Activated T-cell treated with anti-CD3 and anti-CD28 coated beads, Interleukin-2, amount 50 U/mL, for 72 hours (primary cell): ENCODE data around the gene POU4F1. TPM values are rescaled to one million over a fixed set of nuclear protein-coding genes. Genes with fewer than 3 reads are reported as not detected.

Source experiments
- ATAC-seq, 2 donors: fragments of 150-1000 bp; cut with Tn5 transposase; replicated peaks in 1 of 2; 2 replicates each; pipeline ENCODE4 v1.10.0; 2021; ENCODE audit warnings: moderate library complexity in 2 of 2, mild to moderate bottlenecking in 1 of 2
- DNase-seq, 2 donors: peaks; one replicate each; pipeline ENCODE4 v3.0.0; 2021 to 2022; ENCODE audit warnings: mixed read lengths in 1 of 2
- H3K27ac Mint-ChIP-seq: one replicate; pipeline ENCODE4 v1.8.0; 2022; ENCODE audit warnings: mild to moderate bottlenecking, moderate library complexity, mixed read lengths
- H3K27me3 Mint-ChIP-seq: one replicate; pipeline ENCODE4 v1.8.0; 2022; ENCODE audit warnings: low read depth, mixed read lengths
- H3K36me3 Mint-ChIP-seq, 2 donors: one replicate each; pipeline ENCODE4 v1.8.0; 2022; ENCODE audit warnings: mixed read lengths in 2 of 2, mild to moderate bottlenecking in 1 of 2; ENCODE audit not compliant: insufficient read depth in 2 of 2
- H3K4me1 Mint-ChIP-seq: one replicate; pipeline ENCODE4 v1.8.0; 2022; ENCODE audit warnings: low read depth, mixed read lengths
- H3K4me3 Mint-ChIP-seq, 2 donors: one replicate each; pipeline ENCODE4 v1.8.0; 2022; ENCODE audit warnings: mild to moderate bottlenecking in 2 of 2, mixed read lengths in 2 of 2, moderate library complexity in 2 of 2
- H3K9me3 Mint-ChIP-seq, 2 donors: one replicate each; pipeline ENCODE4 v1.8.0; 2022; ENCODE audit warnings: mixed read lengths in 2 of 2
- total RNA-seq, 2 donors: library from RNA; stranded (reverse); gene quantifications; one replicate each; pipeline ENCODE4 v1.2.3, GENCODE V29; 2022

Gene POU4F1
- total RNA-seq, 2 donors from 2014 or later: 0.44 to 0.79 TPM

GRCh38 chr13:78618411-78618810 is 15.1 kb upstream of the POU4F1 start:
- Mint-ChIP-seq H3K27ac (no peak overlapping the region), H3K9me3 (no peaks in the 10 kb centered on the region), H3K4me3 (no peak overlapping the region), H3K36me3 (peaks cover 13 to 33% of the 10 kb centered on the region in 2 donors), H3K4me1 (peaks cover 7% of the 10 kb centered on the region), H3K27me3 (no peaks in the 10 kb centered on the region)
- DNase-seq (no peak), ATAC-seq (no peak)

- Mint-ChIP-seq H3K4me1 (peaks cover 47% of the 10 kb centered on the region), H3K9me3 (no peaks in the 10 kb centered on the region), H3K36me3 (peaks cover 3 to 9% of the 10 kb centered on the region in 2 donors), H3K27me3 (peaks cover 56% of the 10 kb centered on the region), H3K27ac (no peak overlapping the region), H3K4me3 (no peak overlapping the region)
- DNase-seq (no peak), ATAC-seq (no peak)
Measured at GRCh38 chr13:78611040-78611439, 7.7 kb upstream of the POU4F1 start.

GRCh38 chr13:78610381-78610883 is 7.1 kb upstream of the POU4F1 start:
- peaks cover 51% of the 10 kb centered on the region for H3K4me1 Mint-ChIP-seq
- H3K27ac Mint-ChIP-seq: no peak overlapping the region
- no peaks in the 10 kb centered on the region for H3K9me3 Mint-ChIP-seq
- no peak for ATAC-seq
- peaks cover 62% of the 10 kb centered on the region for H3K27me3 Mint-ChIP-seq
- H3K4me3 Mint-ChIP-seq: peak overlapping the region in 1 of 2 donors; percentile 86
- DNase-seq: no peak
- H3K36me3 Mint-ChIP-seq: peaks cover under 1 to 4% of the 10 kb centered on the region in 2 donors

GRCh38 chr13:78609464-78610205 is 6.3 kb upstream of the POU4F1 start:
- peaks cover 70% of the 10 kb centered on the region for H3K27me3 Mint-ChIP-seq
- H3K36me3 Mint-ChIP-seq: no peaks in the 10 kb centered on the region
- H3K27ac Mint-ChIP-seq: peak overlapping the region; percentile 11
- no peaks in the 10 kb centered on the region for H3K9me3 Mint-ChIP-seq
- peak overlapping the region; percentile 79 to 86 for H3K4me3 Mint-ChIP-seq
- H3K4me1 Mint-ChIP-seq: peaks cover 55% of the 10 kb centered on the region
- peak; percentile 14 to 22 for ATAC-seq
- DNase-seq: no peak

GRCh38 chr13:78608688-78609463 is 5.5 kb upstream of the POU4F1 start:
- Mint-ChIP-seq H3K4me3 (peak overlapping the region; percentile 79 to 86), H3K27ac (no peak overlapping the region), H3K4me1 (peaks cover 63% of the 10 kb centered on the region), H3K9me3 (no peaks in the 10 kb centered on the region), H3K36me3 (no peaks in the 10 kb centered on the region), H3K27me3 (peaks cover 77% of the 10 kb centered on the region)
- no peak for ATAC-seq
- DNase-seq: no peak

GRCh38 chr13:78608252-78608687 is 4.9 kb upstream of the POU4F1 start:
- DNase-seq (no peak), ATAC-seq (no peak)
- H3K27ac Mint-ChIP-seq: no peak overlapping the region
- peaks cover 67% of the 10 kb centered on the region for H3K4me1 Mint-ChIP-seq
- H3K9me3 Mint-ChIP-seq: no peaks in the 10 kb centered on the region
- peaks cover 83% of the 10 kb centered on the region for H3K27me3 Mint-ChIP-seq
- peaks cover 1 to 2% of the 10 kb centered on the region in 2 donors for H3K36me3 Mint-ChIP-seq
- peak overlapping the region; percentile 78 to 79 for H3K4me3 Mint-ChIP-seq

- ATAC-seq: no peak
- DNase-seq: no peak
- H3K36me3 Mint-ChIP-seq: peaks cover 3 to 4% of the 10 kb centered on the region in 2 donors
- peaks cover 70% of the 10 kb centered on the region for H3K4me1 Mint-ChIP-seq
- H3K9me3 Mint-ChIP-seq: no peaks in the 10 kb centered on the region
- no peak overlapping the region for H3K27ac Mint-ChIP-seq
- H3K27me3 Mint-ChIP-seq: peaks cover 86% of the 10 kb centered on the region
- peak overlapping the region; percentile 78 to 79 for H3K4me3 Mint-ChIP-seq
Measured at GRCh38 chr13:78607409-78608251, 4.3 kb upstream of the POU4F1 start.

GRCh38 chr13:78606471-78607408 is 3.4 kb upstream of the POU4F1 start:
- peaks cover 75% of the 10 kb centered on the region for H3K4me1 Mint-ChIP-seq
- peak overlapping the region; percentile 31 to 79 for H3K4me3 Mint-ChIP-seq

GRCh38 chr13:78604782-78605611 is 1.6 kb upstream of the POU4F1 start:
- DNase-seq (no peak), ATAC-seq (no peak)
- H3K4me1 Mint-ChIP-seq: peaks cover 70% of the 10 kb centered on the region
- H3K27ac Mint-ChIP-seq: no peak overlapping the region
- peak overlapping the region in 1 of 2 donors; percentile 31 for H3K4me3 Mint-ChIP-seq
- peaks cover 88% of the 10 kb centered on the region for H3K27me3 Mint-ChIP-seq
- no peaks in the 10 kb centered on the region for H3K9me3 Mint-ChIP-seq
- peaks cover 8 to 11% of the 10 kb centered on the region in 2 donors for H3K36me3 Mint-ChIP-seq

More at GRCh38 chr13:78606471-78607408, 3.4 kb upstream of the POU4F1 start:
- DNase-seq: no peak
- H3K36me3 Mint-ChIP-seq: peaks cover 6 to 8% of the 10 kb centered on the region in 2 donors
- peaks cover 89% of the 10 kb centered on the region for H3K27me3 Mint-ChIP-seq
- no peak overlapping the region for H3K27ac Mint-ChIP-seq
- no peak for ATAC-seq
- H3K9me3 Mint-ChIP-seq: no peaks in the 10 kb centered on the region

GRCh38 chr13:78602561-78603239 is 652 bp downstream of the POU4F1 start:
- peak overlapping the region; percentile 76 to 79 for H3K4me3 Mint-ChIP-seq
- DNase-seq: peak in 1 of 2 donors; percentile 41

More at GRCh38 chr13:78602561-78603239, 652 bp downstream of the POU4F1 start:
- ATAC-seq: peak; percentile 20 to 30
- peaks cover 8 to 11% of the 10 kb centered on the region in 2 donors for H3K36me3 Mint-ChIP-seq
- H3K9me3 Mint-ChIP-seq: no peaks in the 10 kb centered on the region
- H3K27me3 Mint-ChIP-seq: peaks cover 90% of the 10 kb centered on the region
- peak overlapping the region; percentile 2 for H3K27ac Mint-ChIP-seq
- peaks cover 53% of the 10 kb centered on the region for H3K4me1 Mint-ChIP-seq
